Stimulated activated CD4-positive, alpha-beta T cell treated with anti-CD3 and anti-CD28 coated beads, Interleukin-12 subunit alpha, Interleukin-12 subunit beta, amount 100 ng/mL, for 48 hours (primary cell): Measurements from ENCODE around the gene SPEG.

Experiments used
- DNase-seq, 3 donors: peaks; one replicate each; pipeline ENCODE4 v3.0.0-alpha.2; 2020; ENCODE audit warnings: low read depth in 2 of 3, low spot score in 1 of 3

SPEG gene

DNA sequence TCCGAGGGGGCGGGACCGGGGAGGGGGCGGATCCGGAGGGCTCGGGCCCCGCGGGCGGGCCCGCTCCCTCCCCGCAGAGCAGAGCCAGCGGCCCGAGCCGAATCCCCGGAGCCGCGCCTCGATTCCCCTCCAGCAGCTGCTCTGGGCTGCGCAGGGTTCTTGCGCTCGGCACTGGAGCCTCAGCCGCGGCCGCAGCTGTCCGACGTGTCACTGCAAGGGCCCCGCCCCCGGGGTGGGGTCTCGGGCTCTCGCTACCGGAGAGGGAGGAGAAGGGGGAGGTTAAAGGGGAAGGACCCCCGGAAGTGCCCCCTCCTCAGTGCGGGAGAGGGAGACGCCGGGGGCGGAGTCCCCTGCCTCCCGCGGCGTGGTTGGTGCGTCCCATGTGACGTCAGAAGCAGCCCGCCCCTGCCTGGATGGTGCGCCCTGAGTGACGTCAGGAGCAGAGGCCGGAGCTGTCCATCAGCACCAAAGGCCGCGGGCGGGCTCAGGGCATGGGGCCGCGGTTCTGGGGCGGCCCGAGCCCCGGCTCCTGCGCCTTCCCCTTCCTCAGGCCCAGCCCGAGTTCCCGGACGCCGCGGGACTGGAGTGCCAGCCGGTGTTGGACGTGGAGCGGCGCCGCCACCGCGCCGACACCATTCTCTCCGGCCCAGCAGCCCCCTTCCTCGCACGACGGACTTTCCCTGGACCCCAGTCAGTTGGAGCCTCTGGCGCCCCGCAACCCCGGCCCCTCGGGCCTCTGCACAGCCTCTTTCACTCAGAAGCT lies 109.1 kb downstream of the SPEG start, which contains the start of the genes CHPF and TMEM198:
CHPF (minus strand) TSS at position 214 of the 763 bp plus-strand sequence. CDS start 271 bp downstream, outside the sequence.
TMEM198 (plus strand) TSS at position 433 of the 763 bp plus-strand sequence. CDS start 700 bp downstream, outside the sequence.
- DNase-seq = peak; percentile 89 to 92 (median 91)

DNA sequence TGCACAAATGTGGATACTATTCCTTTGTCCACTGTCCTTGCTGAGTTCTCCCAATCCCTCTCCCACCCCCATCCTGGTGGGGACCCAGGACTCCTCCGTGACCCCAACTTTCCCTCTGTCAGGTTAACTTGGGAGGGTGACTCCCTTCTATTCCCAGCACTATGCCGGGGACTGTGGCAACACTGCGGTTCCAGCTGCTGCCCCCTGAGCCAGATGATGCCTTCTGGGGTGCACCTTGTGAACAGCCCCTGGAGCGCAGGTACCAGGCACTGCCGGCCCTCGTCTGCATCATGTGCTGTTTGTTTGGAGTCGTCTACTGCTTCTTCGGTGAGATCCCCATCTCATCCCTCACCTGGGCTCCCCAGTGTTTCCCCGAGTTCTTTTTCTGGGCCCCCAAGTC lies 109.9 kb downstream of the SPEG start:
- no peak for DNase-seq

DNA sequence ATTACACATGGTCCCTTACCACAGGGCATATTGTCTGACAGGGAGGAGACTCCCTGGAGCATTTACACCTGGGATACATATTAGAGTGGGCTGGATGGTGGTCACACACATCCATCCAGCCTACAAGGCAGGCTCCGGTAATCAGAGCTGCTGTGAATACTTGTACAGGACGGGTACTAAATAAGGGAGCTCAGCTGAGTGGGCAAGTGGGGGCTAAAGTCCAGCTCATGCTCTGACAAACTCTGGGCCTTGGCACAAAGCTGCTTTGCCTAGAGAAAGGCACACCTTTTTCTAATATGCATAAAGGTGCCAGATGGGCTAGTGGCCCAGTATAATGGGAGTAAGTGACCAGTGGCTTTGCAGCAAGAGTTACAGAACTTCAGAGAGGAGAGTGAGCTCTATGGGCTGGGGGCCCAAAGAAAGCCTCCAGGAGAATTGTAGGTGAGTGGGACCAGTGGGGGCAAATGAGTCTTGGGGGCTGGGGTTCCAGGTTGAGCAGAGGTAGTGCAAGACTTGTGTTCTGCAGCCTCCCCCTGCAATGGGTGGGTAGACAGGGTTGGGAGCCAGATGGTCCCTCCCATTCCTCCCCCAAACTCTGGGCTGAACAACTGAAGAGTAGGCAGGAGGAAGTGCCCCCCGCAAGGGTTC lies 110.8 kb downstream of the SPEG start:
- DNase-seq = no peak

DNA sequence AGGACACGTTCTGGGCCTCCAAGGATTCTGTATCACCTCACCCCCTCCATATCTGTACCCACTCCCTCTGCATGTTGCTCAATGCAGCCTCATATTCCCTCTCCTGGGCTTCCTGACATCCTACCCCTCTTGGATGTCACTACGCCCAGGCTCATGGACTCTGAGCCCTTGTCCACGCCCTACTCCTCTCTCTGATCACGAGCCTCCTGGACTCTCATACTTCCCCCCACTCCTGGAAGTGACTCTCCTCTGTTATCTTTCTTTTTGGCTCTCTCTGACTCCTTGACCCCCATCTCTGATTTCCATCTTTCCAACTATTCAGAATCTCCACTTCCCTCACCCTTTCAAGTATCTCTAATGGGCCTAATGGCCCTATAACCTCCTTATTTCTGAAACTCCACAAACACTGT lies 111.3 kb downstream of the SPEG start:
- DNase-seq = no peak

DNA sequence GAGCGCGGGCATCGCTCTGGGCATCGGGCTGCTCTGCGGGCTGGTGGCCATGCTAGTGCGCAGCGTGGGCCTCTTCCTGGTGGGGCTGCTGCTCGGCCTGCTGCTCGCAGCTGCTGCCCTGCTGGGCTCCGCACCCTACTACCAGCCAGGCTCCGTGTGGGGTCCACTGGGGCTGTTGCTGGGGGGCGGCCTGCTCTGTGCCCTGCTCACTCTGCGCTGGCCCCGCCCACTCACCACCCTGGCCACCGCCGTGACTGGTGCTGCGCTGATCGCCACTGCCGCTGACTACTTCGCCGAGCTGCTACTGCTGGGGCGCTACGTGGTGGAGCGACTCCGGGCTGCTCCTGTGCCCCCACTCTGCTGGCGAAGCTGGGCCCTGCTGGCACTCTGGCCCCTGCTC lies 113.0 kb downstream of the SPEG start:
- DNase-seq = no peak
